GM13976 (cell line): ENCODE results near the gene NCAM2.

Source experiments
- DNase-seq: peaks from one replicate; pipeline ENCODE4 v3.0.0; 2012; ENCODE audit warnings: low spot score
- in situ Hi-C: fragments of 300-500 bp; cut with MboI; formaldehyde crosslinking; loops from one replicate; pipeline ENCODE4 v1.12.0; 2022; ENCODE audit warnings: low sequenced_read_pairs, mixed read lengths, inconsistent platforms; ENCODE audit not compliant: unreplicated experiment
- TF ChIP-seq, protein P1 (sequence below): IDR thresholded peaks from 2 replicates; pipeline ENCODE4 v1.5.1; 2012; ENCODE audit warnings: borderline replicate concordance, mild to moderate bottlenecking; ENCODE audit not compliant: insufficient read depth; ENCODE audit errors: extremely low read depth, missing control alignments, control extremely low read depth

NCAM2 gene

DNA sequence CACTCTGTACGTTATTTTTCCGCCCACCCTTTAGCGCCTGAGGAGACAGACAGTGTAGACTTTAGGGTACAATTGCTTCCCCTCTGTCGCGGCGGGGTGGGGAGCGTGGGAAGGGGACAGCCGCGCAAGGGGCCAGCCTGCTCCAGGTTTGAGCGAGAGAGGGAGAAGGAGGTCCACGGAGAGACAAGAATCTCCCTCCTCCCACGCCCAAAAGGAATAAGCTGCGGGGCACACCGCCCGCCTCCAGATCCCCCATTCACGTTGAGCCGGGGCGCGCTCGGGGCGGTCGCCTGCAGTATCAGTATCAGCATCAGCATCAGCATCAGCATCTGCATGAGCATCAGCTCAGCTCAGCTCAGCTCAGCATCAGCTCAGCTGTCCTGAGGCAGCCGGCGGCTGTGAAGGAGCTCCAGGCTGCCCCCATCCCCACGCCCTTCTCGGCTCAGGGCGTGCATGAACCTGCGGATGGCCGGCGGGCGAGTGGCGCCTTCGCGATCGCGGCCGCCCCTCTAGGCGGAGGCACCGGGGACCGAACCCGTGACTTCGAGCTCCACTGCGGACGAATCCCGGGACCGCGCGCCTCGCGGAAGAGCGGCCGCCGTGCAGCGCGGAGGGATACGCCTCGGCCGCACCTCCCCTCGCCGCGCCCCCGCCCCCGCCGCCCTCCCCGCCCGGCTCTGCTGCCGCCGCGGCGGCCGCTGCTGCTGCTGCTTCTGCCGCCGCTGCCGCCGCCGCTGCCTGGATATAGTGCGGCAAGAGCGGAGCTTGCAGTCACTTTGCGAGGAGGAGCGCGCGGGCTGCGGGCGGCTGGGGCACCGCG lies at the start of gene NCAM2:
Gene NCAM2 (plus strand): TSS at position 774 of the 820 bp plus-strand sequence.
- in situ Hi-C loops = no loop called here
- peak; percentile 50 for DNase-seq
- TF ChIP-seq, protein P1, sequence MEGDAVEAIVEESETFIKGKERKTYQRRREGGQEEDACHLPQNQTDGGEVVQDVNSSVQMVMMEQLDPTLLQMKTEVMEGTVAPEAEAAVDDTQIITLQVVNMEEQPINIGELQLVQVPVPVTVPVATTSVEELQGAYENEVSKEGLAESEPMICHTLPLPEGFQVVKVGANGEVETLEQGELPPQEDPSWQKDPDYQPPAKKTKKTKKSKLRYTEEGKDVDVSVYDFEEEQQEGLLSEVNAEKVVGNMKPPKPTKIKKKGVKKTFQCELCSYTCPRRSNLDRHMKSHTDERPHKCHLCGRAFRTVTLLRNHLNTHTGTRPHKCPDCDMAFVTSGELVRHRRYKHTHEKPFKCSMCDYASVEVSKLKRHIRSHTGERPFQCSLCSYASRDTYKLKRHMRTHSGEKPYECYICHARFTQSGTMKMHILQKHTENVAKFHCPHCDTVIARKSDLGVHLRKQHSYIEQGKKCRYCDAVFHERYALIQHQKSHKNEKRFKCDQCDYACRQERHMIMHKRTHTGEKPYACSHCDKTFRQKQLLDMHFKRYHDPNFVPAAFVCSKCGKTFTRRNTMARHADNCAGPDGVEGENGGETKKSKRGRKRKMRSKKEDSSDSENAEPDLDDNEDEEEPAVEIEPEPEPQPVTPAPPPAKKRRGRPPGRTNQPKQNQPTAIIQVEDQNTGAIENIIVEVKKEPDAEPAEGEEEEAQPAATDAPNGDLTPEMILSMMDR = no peak

- no peak for DNase-seq
- TF ChIP-seq, protein P1 = no peak
- in situ Hi-C loops = no loop called here
Measured at GRCh38 chr21:20949884-20950283, 48.3 kb upstream of the NCAM2 start.

DNA sequence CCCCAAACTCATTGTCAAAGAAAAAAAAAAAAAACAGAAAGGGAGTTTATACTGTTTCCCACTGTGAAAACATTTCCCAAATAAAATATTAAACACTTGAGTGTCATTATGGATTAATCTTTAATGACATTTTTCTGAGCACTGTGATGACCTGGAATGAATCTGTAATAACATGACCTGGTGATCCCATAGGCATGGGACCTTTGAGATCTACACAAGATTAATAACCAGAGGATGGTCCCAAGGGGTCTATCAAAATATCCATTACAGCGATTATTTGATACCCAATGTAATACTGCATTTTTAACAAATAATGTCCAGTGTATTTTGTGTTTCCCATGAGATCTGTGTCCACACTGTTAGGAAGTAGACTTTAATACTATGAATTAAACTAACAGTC lies 32.4 kb upstream of the NCAM2 start:
- DNase-seq = no peak
- in situ Hi-C loops = no loop called here
- TF ChIP-seq, protein P1 = no peak

DNA sequence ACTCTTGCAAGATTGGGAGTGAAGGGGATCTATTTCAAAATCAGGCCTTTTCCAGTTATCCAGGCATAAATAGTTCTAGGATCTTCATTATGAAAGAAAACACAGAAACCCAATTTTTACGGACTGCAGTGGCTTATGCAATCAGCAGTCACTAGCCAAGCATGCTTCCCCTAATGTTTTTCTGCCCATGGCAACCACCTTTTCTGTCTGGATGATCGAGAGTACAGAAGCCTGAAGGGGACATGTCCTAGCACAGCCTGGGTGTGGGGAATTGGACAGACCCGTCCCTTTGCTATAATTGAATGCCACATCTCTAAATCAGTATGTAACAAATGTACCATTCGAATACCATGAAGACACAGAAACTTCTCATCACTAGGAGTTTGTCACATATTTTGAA lies 29.8 kb upstream of the NCAM2 start:
- TF ChIP-seq, protein P1 = no peak
- DNase-seq = no peak
- in situ Hi-C loops = no loop called here

- TF ChIP-seq, protein P1 = no peak
- in situ Hi-C loops = no loop called here
- no peak for DNase-seq
Measured at GRCh38 chr21:20970691-20971090, 27.5 kb upstream of the NCAM2 start.

DNA sequence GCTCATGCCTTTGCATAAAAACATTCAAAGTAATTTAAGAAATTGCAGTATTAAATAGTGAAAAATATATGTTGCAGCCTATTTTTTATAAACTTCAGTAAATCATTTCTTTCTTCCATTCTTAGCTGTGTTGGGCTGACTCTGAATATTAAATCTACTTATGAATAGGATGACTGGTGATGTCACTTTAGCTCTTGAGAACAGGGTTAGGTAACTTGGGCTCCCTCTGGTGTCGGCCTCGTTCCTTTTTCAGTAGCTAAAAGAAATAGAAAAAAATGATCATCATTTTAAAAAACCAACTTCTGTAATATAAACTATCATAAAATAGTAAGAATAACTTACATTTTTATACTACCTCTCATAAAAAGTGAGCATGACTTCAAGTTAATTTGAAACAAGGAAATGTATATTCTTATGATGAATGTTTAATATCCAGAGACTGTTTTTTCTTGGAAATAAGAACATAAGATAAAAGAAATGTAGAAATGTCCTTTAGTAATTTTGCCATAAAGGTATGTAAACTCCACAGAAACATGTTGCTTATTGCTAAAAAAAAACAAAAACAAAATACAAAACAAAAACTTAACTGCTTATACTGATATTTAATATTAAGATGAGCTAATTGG lies 26.8 kb upstream of the NCAM2 start:
- peak; percentile 29 for DNase-seq
- in situ Hi-C loops = no loop called here
- TF ChIP-seq, protein P1 = no peak
